Parathyroid adenoma (tissue), 2 donors: ENCODE measurements around the gene NFASC.

Experiments used
- H2AFZ ChIP-seq: fragments of 300-600 bp; sonication (generic); one replicate; pipeline ENCODE4 v1.7.0; 2017; ENCODE audit warnings: antibody characterized with exemption, mild to moderate bottlenecking
- H3K27ac ChIP-seq: fragments of 300-600 bp; sonication (generic); one replicate; pipeline ENCODE4 v1.7.0; 2017
- H3K27me3 ChIP-seq: fragments of 300-600 bp; sonication (generic); one replicate; pipeline ENCODE4 v1.7.0; 2017; ENCODE audit warnings: low read length; ENCODE audit not compliant: control insufficient read depth, insufficient read depth
- H3K36me3 ChIP-seq: fragments of 300-600 bp; sonication (generic); one replicate; pipeline ENCODE4 v1.7.0; 2017; ENCODE audit warnings: low read length; ENCODE audit not compliant: control insufficient read depth, insufficient read depth
- H3K4me1 ChIP-seq: fragments of 300-600 bp; sonication (generic); one replicate; pipeline ENCODE4 v1.7.0; 2017; ENCODE audit warnings: control low read depth
- H3K4me2 ChIP-seq: fragments of 300-600 bp; sonication (generic); one replicate; pipeline ENCODE4 v1.7.0; 2017; ENCODE audit warnings: low read length
- H3K4me3 ChIP-seq: fragments of 300-600 bp; sonication (generic); one replicate; pipeline ENCODE4 v1.7.0; 2017; ENCODE audit warnings: low read depth, low read length
- H3K79me2 ChIP-seq: fragments of 300-600 bp; sonication (generic); one replicate; pipeline ENCODE4 v1.7.0; 2017; ENCODE audit warnings: control low read depth
- H3K9ac ChIP-seq: fragments of 300-600 bp; sonication (generic); one replicate; pipeline ENCODE4 v1.7.0; 2017; ENCODE audit warnings: mild to moderate bottlenecking
- H3K9me3 ChIP-seq: fragments of 300-600 bp; sonication (generic); one replicate; pipeline ENCODE4 v1.7.0; 2017; ENCODE audit warnings: low read length; ENCODE audit not compliant: control insufficient read depth
- CTCF ChIP-seq: fragments of 300-600 bp; sonication (generic); IDR thresholded peaks from one replicate; pipeline ENCODE4 v1.7.0; 2017; ENCODE audit warnings: antibody characterized with exemption, mild to moderate bottlenecking
- donor health status: primary hyperparathyroidism.

Gene NFASC

GRCh38 chr1:204959836-204960235 is 89.2 kb downstream of the NFASC start:
- no peak overlapping the region for H3K9ac ChIP-seq
- H3K36me3 ChIP-seq, result no peaks in the 10 kb centered on the region
- no peak overlapping the region for H3K4me3 ChIP-seq
- H3K4me2 ChIP-seq, result no peak overlapping the region
- no peaks in the 10 kb centered on the region for H3K4me1 ChIP-seq
- no peak for TF ChIP-seq CTCF
- H3K27ac ChIP-seq, result no peak overlapping the region
- no peak overlapping the region for H2AFZ ChIP-seq
- H3K27me3 ChIP-seq, result no peaks in the 10 kb centered on the region
- no peaks in the 10 kb centered on the region for H3K79me2 ChIP-seq
- H3K9me3 ChIP-seq, result no peaks in the 10 kb centered on the region

GRCh38 chr1:204960306-204961125 is 89.9 kb downstream of the NFASC start:
- H3K4me2 ChIP-seq, result no peak overlapping the region
- H3K9me3 ChIP-seq, result no peaks in the 10 kb centered on the region
- no peak overlapping the region for H3K27ac ChIP-seq
- no peaks in the 10 kb centered on the region for H3K79me2 ChIP-seq
- no peaks in the 10 kb centered on the region for H3K27me3 ChIP-seq
- H3K9ac ChIP-seq, result no peak overlapping the region
- no peak overlapping the region for H2AFZ ChIP-seq
- H3K4me3 ChIP-seq, result no peak overlapping the region
- no peak for TF ChIP-seq CTCF
- no peaks in the 10 kb centered on the region for H3K36me3 ChIP-seq
- no peaks in the 10 kb centered on the region for H3K4me1 ChIP-seq

- Histone ChIP-seq H3K4me3 (no peak overlapping the region), H3K27ac (no peak overlapping the region), H3K27me3 (no peaks in the 10 kb centered on the region), H3K4me2 (no peak overlapping the region), H3K4me1 (no peaks in the 10 kb centered on the region), H3K36me3 (no peaks in the 10 kb centered on the region), H3K79me2 (no peaks in the 10 kb centered on the region), H3K9ac (no peak overlapping the region), H2AFZ (no peak overlapping the region), H3K9me3 (no peaks in the 10 kb centered on the region)
- TF ChIP-seq CTCF, result no peak
Measured at GRCh38 chr1:204961765-204962419, 91.2 kb downstream of the NFASC start.

- H2AFZ ChIP-seq, result no peak overlapping the region
- no peak overlapping the region for H3K9ac ChIP-seq
- no peaks in the 10 kb centered on the region for H3K79me2 ChIP-seq
- no peak overlapping the region for H3K4me2 ChIP-seq
- no peaks in the 10 kb centered on the region for H3K27me3 ChIP-seq
- no peaks in the 10 kb centered on the region for H3K9me3 ChIP-seq
- no peaks in the 10 kb centered on the region for H3K36me3 ChIP-seq
- no peak overlapping the region for H3K27ac ChIP-seq
- no peak for TF ChIP-seq CTCF
- H3K4me3 ChIP-seq, result no peak overlapping the region
- no peaks in the 10 kb centered on the region for H3K4me1 ChIP-seq
Measured at GRCh38 chr1:204962742-204963632, 92.3 kb downstream of the NFASC start.
